ENCODE measurements around the gene CERS6.
"Not testable (repeated sequence)": the region's sequence is repeated elsewhere in the genome, so short reads cannot be mapped to it uniquely, and the experiment has no call there.

CERS6 gene

GRCh38 chr2:168455645-168456520, at the start of gene CERS6:
CERS6 (plus strand) TSS chr2:168456272; CDS start chr2:168456449, 177 bp downstream.
- peak; percentile 76 for DNase-seq

GRCh38 chr2:168412301-168412700, 43.8 kb upstream of the CERS6 start:
- DNase-seq = not testable (repeated sequence)

GRCh38 chr2:168413101-168413500, 43.0 kb upstream of the CERS6 start:
- peak; percentile 13 for DNase-seq

GRCh38 chr2:168416555-168416954, 39.5 kb upstream of the CERS6 start:
- DNase-seq = no peak

GRCh38 chr2:168422584-168422983, 33.5 kb upstream of the CERS6 start:
- no peak for DNase-seq

- no peak for DNase-seq
These were observed 31.7 kb upstream of the CERS6 start for GRCh38 chr2:168424112-168424951.

GRCh38 chr2:168424971-168425370, 31.1 kb upstream of the CERS6 start:
- DNase-seq = no peak

GRCh38 chr2:168426861-168427260, 29.2 kb upstream of the CERS6 start:
- DNase-seq = no peak

- no peak for DNase-seq
These were observed 28.6 kb upstream of the CERS6 start for GRCh38 chr2:168427451-168427850.

- no peak for DNase-seq
These were observed 27.6 kb upstream of the CERS6 start for GRCh38 chr2:168428431-168428830.

- DNase-seq = no peak
These were observed 26.1 kb upstream of the CERS6 start for GRCh38 chr2:168429988-168430387.

GRCh38 chr2:168430431-168430830, 25.6 kb upstream of the CERS6 start:
- DNase-seq = no peak

GRCh38 chr2:168431301-168432024, 24.6 kb upstream of the CERS6 start:
- DNase-seq = no peak

- no peak for DNase-seq
These were observed 24.0 kb upstream of the CERS6 start for GRCh38 chr2:168432100-168432499.

GRCh38 chr2:168432565-168433186, 23.4 kb upstream of the CERS6 start:
- DNase-seq = no peak

GRCh38 chr2:168433527-168433926, 22.5 kb upstream of the CERS6 start:
- DNase-seq = no peak

GRCh38 chr2:168434146-168434545, 21.9 kb upstream of the CERS6 start:
- no peak for DNase-seq

GRCh38 chr2:168436840-168437239, 19.2 kb upstream of the CERS6 start:
- no peak for DNase-seq

GRCh38 chr2:168438553-168438952, 17.5 kb upstream of the CERS6 start:
- DNase-seq = no peak

- DNase-seq = no peak
These were observed 16.5 kb upstream of the CERS6 start for GRCh38 chr2:168439536-168439935.

GRCh38 chr2:168441214-168441872, 14.7 kb upstream of the CERS6 start:
- no peak for DNase-seq

GRCh38 chr2:168443818-168444217, 12.3 kb upstream of the CERS6 start:
- no peak for DNase-seq
